GM12865 (cell line): ENCODE results near the gene RRAS.

Source experiments
- DNase-seq: peaks from one replicate; pipeline ENCODE4 v3.0.0; 2010; ENCODE audit warnings: low read depth
- H3K4me3 ChIP-seq: 2 replicates; pipeline ENCODE4 v1.5.1; 2011; ENCODE audit warnings: mild to moderate bottlenecking, low read depth, low read length, control low read depth
- CTCF ChIP-seq: IDR thresholded peaks from 2 replicates; pipeline ENCODE4 v1.5.1; 2011; ENCODE audit warnings: low read length, control low read depth, low read depth, inconsistent platforms; ENCODE audit not compliant: insufficient read depth; ENCODE audit errors: missing control alignments

Gene RRAS

GRCh38 chr19:49685845-49686332 is 45.9 kb upstream of the RRAS start:
- no peak for DNase-seq
- TF ChIP-seq CTCF = no peak

DNA sequence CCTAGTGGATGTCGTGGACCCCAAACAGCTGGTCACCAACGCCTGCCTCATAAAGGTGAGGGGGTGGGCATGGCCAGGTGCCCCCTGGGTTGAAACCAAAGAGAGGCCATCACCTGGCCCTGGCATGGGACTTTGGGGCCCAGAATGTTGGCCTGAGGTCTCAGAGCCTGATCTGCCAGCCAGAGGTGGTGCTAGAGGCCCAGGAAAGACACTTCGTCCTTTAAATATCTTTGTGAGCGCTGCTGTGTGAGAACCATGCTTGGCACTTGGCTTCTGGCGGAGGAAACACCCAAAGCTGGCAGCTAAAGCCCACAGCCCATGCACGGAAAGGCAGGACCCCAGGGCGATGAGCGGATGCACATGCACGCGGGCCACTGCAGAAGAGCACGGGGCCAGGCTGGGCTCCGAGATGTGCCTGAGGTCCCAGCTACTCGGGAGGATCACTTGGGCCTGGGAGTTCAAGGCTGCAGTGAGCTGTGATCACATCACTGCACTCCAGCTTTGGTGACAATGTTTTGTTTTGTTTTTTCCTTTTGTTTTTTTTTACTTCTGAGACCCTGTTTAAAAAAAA is 45.1 kb upstream of the RRAS start:
- no peak overlapping the region for H3K4me3 ChIP-seq
- TF ChIP-seq CTCF = peak; percentile 2
- no peak for DNase-seq

More at GRCh38 chr19:49685845-49686332, 45.9 kb upstream of the RRAS start:
- H3K4me3 ChIP-seq = no peak overlapping the region

DNA sequence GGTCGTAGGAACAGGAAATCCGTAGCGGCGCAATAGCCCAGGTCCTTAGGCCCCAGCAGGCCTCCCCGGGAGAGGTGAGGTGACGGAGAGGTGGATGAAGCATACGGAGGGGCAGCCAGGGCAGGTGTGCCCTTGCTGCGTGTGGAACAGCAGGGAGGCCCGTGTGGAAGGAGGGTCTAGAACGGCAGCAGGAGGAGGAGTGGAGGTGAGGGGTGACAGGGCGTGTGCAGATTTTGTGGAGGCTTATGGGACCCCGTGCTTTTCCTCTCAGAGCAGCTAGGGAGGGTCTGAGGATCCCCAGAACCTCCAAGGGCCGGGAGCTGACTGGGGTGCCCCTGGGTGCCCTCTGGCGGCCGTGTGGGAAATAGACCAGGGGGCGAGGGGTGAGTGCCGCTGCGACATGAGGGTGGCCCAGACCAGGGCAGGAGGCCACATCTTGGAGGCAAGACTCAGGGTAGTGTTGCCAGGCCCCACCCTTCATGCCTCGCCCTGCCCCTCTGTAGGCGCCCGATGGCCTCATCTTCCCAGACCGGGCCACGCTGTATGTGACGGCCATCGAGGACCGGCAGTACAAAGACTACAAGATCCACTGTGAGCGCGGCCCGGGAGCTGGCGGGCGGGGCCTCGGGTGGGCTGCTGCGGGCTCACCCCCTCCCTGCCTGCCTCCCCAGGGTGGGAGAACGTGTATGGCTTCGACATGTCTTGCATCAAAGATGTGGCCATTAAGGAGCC is 44.5 kb upstream of the RRAS start:
- H3K4me3 ChIP-seq = no peak overlapping the region
- peak; percentile 67 for TF ChIP-seq CTCF
- peak; percentile 48 for DNase-seq

DNA sequence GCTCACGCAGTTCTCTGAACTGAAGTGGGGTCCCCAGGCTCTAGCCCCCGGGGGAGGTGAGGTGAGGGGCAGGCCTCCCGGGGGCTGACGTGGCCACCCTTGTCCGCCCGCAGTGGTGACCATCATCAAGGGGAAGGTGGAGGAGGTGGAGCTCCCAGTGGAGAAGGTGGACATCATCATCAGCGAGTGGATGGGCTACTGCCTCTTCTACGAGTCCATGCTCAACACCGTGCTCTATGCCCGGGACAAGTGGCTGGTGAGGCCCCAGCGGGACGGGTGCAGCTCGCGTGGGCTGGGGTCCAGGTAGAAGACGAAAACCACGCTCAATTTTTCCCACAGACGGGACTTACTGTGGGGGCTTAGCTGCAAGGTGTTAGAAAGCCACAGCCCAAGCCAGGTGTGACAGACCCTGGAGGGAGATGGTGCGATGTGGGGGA is 43.9 kb upstream of the RRAS start:
- TF ChIP-seq CTCF = no peak
- no peak for DNase-seq
- H3K4me3 ChIP-seq = no peak overlapping the region

DNA sequence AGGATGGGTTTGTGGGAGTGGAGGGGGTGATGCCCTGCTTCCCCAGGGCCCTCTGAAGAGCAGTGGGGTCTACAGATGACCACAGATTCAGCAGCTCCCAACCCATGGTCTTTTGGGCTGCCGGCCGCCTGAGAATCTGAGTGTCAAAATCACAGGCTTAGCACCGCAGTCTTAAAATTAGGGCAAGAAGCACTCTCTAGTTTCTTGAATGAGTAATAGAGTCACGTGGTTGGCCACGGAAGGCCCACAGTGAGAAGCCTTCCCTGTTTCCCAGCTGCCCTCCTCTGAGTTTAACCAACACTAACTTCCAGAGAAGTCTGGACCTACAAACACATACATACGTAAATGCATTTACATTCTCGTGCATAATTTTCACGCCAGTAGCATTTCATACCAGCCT is 42.3 kb upstream of the RRAS start:
- no peak for TF ChIP-seq CTCF
- H3K4me3 ChIP-seq = no peak overlapping the region
- no peak for DNase-seq

DNA sequence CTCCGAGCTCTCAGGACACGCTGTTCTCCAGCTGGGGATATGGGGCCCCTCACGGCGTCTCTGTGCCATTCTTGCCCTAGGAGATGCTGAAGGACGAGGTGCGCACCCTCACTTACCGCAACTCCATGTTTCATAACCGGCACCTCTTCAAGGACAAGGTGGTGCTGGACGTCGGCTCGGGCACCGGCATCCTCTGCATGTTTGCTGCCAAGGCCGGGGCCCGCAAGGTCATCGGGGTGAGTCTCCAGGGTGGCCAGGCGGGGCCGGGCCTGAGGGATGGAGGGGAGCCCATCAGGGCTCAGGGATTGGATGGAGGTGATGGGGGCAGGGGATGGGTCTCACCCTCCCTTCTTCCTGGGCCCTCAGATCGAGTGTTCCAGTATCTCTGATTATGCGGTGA is 41.9 kb upstream of the RRAS start:
- no peak for TF ChIP-seq CTCF
- DNase-seq = no peak
- H3K4me3 ChIP-seq = no peak overlapping the region
